Measurements from ENCODE around the gene FLOT1. TPM values are rescaled to one million over a fixed set of nuclear protein-coding genes. Genes with fewer than 3 reads are reported as not detected.
A peak's percentile ranks its signal among the peaks of the same experiment; 100 is the strongest.

FLOT1 gene
- total RNA-seq, 4 donors from 2014 or later, result 46.7 to 88.8 (median 64.4) TPM

GRCh38 chr6:30743099-30744053, 889 bp upstream of the FLOT1 start:
- Histone ChIP-seq H3K27me3 (no peaks in the 10 kb centered on the region), H3K4me3 (peak overlapping the region; percentile 58 to 90 (median 82)), H3K9me3 (no peaks in the 10 kb centered on the region), H3K4me1 (peaks cover 18 to 79% (median 34%) of the 10 kb centered on the region in 3 donors), H3K36me3 (peaks cover 4 to 28% (median 15%) of the 10 kb centered on the region in 3 donors), H3K27ac (peak overlapping the region; percentile 92 to 99 (median 96))
- DNase-seq, result no peak
- WGBS, 2 donors, result 3 to 4% methylated on average over 44 of the region's 55 CpGs
- intact Hi-C loops (cut with DNase I), result loop anchor here (5.0 kb wide), 2 partner anchors 79 to 139 kb away; partner anchors contain the start of gene DDR1
- peak in 1 of 6 experiments; percentile 2 for TF ChIP-seq CTCF (IDR thresholded peaks at IDR 0.05)
- no peak for TF ChIP-seq POLR2A (IDR thresholded peaks at IDR 0.05)

- Histone ChIP-seq H3K4me1 (peaks cover 18 to 79% (median 40%) of the 10 kb centered on the region in 3 donors), H3K4me3 (peak overlapping the region; percentile 58 to 90 (median 82)), H3K27ac (peak overlapping the region; percentile 92 to 99 (median 96)), H3K27me3 (no peaks in the 10 kb centered on the region), H3K9me3 (no peaks in the 10 kb centered on the region), H3K36me3 (peaks cover 4 to 43% (median 15%) of the 10 kb centered on the region in 3 donors)
- intact Hi-C loops (cut with DNase I), result loop anchor here (5.0 kb wide), 2 partner anchors 80 to 140 kb away; partner anchors contain the start of gene DDR1
- TF ChIP-seq CTCF (IDR thresholded peaks at IDR 0.05), result no peak
- TF ChIP-seq POLR2A (IDR thresholded peaks at IDR 0.05), result no peak
- 8 to 12% methylated on average over 11 to 13 of the region's 13 CpGs for WGBS, 2 donors
- no peak for DNase-seq
Measured at GRCh38 chr6:30741789-30742315, 635 bp downstream of the FLOT1 start.

DNA sequence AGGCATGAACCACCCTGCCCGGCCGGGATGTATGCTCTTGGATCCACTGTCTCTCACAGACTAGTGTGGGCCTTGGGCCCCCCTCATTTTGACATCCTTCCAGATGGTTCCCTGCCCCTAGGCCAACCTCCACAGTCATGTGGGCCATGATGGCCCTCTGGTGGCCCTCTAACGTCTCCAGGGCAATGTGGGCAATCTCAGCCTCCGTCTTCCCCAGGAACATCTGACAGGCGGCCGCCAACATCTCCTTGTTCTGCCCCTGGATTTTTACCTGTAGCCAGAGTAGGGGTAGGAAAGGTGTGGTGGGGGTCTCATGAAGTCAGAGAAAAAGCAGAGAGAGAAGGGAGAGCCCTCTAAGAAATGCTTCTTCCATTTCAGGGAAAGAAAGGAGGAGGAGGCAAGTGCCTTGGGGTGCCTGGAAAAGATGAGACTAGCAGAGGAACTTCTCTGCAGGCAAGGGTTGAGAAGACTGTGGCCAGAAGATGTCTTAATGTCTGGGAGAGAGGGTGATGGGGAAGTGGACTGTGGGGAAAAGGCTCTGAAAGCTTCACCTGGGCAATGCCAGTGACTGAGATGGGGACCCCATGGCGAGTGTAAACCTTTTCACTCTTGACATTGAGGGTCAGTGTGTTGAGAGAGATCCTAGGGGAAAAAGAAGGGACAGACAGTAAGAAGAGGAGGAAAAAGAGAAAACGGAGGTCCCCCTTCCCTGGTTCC, 1.3 kb downstream of the FLOT1 start:
- Histone ChIP-seq H3K4me3 (peak overlapping the region; percentile 58 to 90 (median 82)), H3K27me3 (no peaks in the 10 kb centered on the region), H3K27ac (peak overlapping the region; percentile 92 to 99 (median 96)), H3K9me3 (no peaks in the 10 kb centered on the region), H3K36me3 (peaks cover 4 to 49% (median 15%) of the 10 kb centered on the region in 3 donors), H3K4me1 (peaks cover 18 to 80% (median 40%) of the 10 kb centered on the region in 3 donors)
- TF ChIP-seq CTCF (IDR thresholded peaks at IDR 0.05), result no peak
- TF ChIP-seq POLR2A (IDR thresholded peaks at IDR 0.05), result no peak
- WGBS, 2 donors, result 57 to 65% methylated on average over 3 to 5 of the region's 8 CpGs
- no peak for DNase-seq
- intact Hi-C loops (cut with DNase I), result loop anchor here (5.0 kb wide), 2 partner anchors 81 to 141 kb away; partner anchors contain the start of gene DDR1

DNA sequence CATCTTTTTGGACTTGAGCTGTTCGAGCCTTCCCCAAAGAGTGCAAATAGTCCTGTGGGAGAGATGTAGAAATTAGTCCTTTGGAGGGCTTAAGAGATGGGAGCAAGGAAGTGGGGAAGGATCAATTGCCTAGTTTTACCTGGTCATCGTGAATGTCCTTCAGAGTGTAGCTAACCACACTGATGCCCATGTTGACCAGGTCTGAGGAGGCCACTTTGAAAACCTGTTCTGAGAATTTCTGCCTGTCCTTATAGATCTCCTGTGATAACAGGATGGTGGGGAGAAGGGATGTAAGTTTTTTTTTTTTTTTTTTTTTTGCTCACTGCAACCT, 2.0 kb downstream of the FLOT1 start:
- DNase-seq, result no peak
- Histone ChIP-seq H3K27ac (peak overlapping the region in 1 of 4 donors; percentile 99), H3K27me3 (no peaks in the 10 kb centered on the region), H3K36me3 (peaks cover 8 to 56% (median 21%) of the 10 kb centered on the region in 3 donors), H3K4me3 (no peak overlapping the region), H3K4me1 (peaks cover 18 to 87% (median 40%) of the 10 kb centered on the region in 3 donors), H3K9me3 (no peaks in the 10 kb centered on the region)
- 71 to 100% methylated on average over 2 of the region's 2 CpGs for WGBS, 2 donors
- intact Hi-C loops (cut with DNase I), result loop anchor here (5.0 kb wide), 2 partner anchors 82 to 142 kb away; partner anchors contain the start of gene DDR1
- TF ChIP-seq POLR2A (IDR thresholded peaks at IDR 0.05) (no peak), CTCF (IDR thresholded peaks at IDR 0.05) (no peak)

Measured in esophagus squamous epithelium (tissue), 5 donors.